Subcutaneous abdominal adipose tissue (tissue), 5 donors: ENCODE measurements around the gene LARGE1.

Source experiments
- H3K27ac ChIP-seq: one replicate; pipeline ENCODE4 v1.7.0; 2013; ENCODE audit warnings: low read depth, mild to moderate bottlenecking, inconsistent platforms, low read length, moderate library complexity
- H3K27me3 ChIP-seq, 5 donors: one replicate each; pipeline ENCODE4 v1.7.0; 2013; ENCODE audit warnings: low read length in 5 of 5, inconsistent platforms in 1 of 5; ENCODE audit not compliant: control insufficient read depth in 5 of 5, insufficient read depth in 4 of 5
- H3K36me3 ChIP-seq, 5 donors: one replicate each; pipeline ENCODE4 v1.7.0; 2013; ENCODE audit warnings: low read length in 5 of 5; ENCODE audit not compliant: control insufficient read depth in 5 of 5, insufficient read depth in 5 of 5
- H3K4me1 ChIP-seq, 5 donors: one replicate each; pipeline ENCODE4 v1.7.0; 2013; ENCODE audit warnings: low read length in 5 of 5, mild to moderate bottlenecking in 3 of 5, moderate library complexity in 1 of 5; ENCODE audit not compliant: control insufficient read depth in 5 of 5, insufficient read depth in 5 of 5
- H3K4me3 ChIP-seq, 5 donors: one replicate each; pipeline ENCODE4 v1.7.0; 2013; ENCODE audit warnings: low read length in 5 of 5, low read depth in 1 of 5
- H3K9ac ChIP-seq, 5 donors: one replicate each; pipeline ENCODE4 v1.7.0; 2013; ENCODE audit warnings: low read length in 5 of 5, mild to moderate bottlenecking in 4 of 5, moderate library complexity in 3 of 5
- H3K9me3 ChIP-seq, 5 donors: one replicate each; pipeline ENCODE4 v1.7.0; 2013; ENCODE audit warnings: low read length in 5 of 5; ENCODE audit not compliant: control insufficient read depth in 5 of 5
- donor health status: healthy.
- donor health status: healthy.
- donor health status: healthy.
- donor health status: healthy.
- donor health status: healthy.

Gene LARGE1

GRCh38 chr22:33593818-33594217 lies 326.5 kb downstream of the LARGE1 start:
- Histone ChIP-seq H3K9ac (no peak overlapping the region), H3K27ac (no peak overlapping the region), H3K36me3 (no peaks in the 10 kb centered on the region), H3K9me3 (no peaks in the 10 kb centered on the region), H3K27me3 (no peaks in the 10 kb centered on the region), H3K4me3 (no peak overlapping the region), H3K4me1 (no peaks in the 10 kb centered on the region)

- Histone ChIP-seq H3K27me3 (no peaks in the 10 kb centered on the region), H3K36me3 (no peaks in the 10 kb centered on the region), H3K9me3 (no peaks in the 10 kb centered on the region), H3K4me3 (no peak overlapping the region), H3K4me1 (no peaks in the 10 kb centered on the region), H3K9ac (no peak overlapping the region), H3K27ac (no peak overlapping the region)
Observed at GRCh38 chr22:33591946-33592345, 328.3 kb downstream of the LARGE1 start.

GRCh38 chr22:33589297-33589696 lies 331.0 kb downstream of the LARGE1 start:
- H3K4me3 ChIP-seq: no peak overlapping the region
- no peaks in the 10 kb centered on the region for H3K36me3 ChIP-seq
- no peaks in the 10 kb centered on the region for H3K4me1 ChIP-seq
- no peak overlapping the region for H3K27ac ChIP-seq
- no peaks in the 10 kb centered on the region for H3K27me3 ChIP-seq
- no peaks in the 10 kb centered on the region for H3K9me3 ChIP-seq
- no peak overlapping the region for H3K9ac ChIP-seq

GRCh38 chr22:33588860-33589259 lies 331.4 kb downstream of the LARGE1 start:
- Histone ChIP-seq H3K36me3 (no peaks in the 10 kb centered on the region), H3K4me1 (no peaks in the 10 kb centered on the region), H3K27ac (no peak overlapping the region), H3K27me3 (no peaks in the 10 kb centered on the region), H3K4me3 (no peak overlapping the region), H3K9me3 (no peaks in the 10 kb centered on the region), H3K9ac (no peak overlapping the region)

- no peak overlapping the region for H3K27ac ChIP-seq
- H3K4me1 ChIP-seq: peaks cover 0 to 5% (median 0%) of the 10 kb centered on the region in 5 donors
- no peaks in the 10 kb centered on the region for H3K36me3 ChIP-seq
- H3K9me3 ChIP-seq: no peaks in the 10 kb centered on the region
- H3K4me3 ChIP-seq: no peak overlapping the region
- no peaks in the 10 kb centered on the region for H3K27me3 ChIP-seq
- no peak overlapping the region for H3K9ac ChIP-seq
Observed at GRCh38 chr22:33584152-33584551, 336.1 kb downstream of the LARGE1 start.

GRCh38 chr22:33582822-33583400 lies 337.4 kb downstream of the LARGE1 start:
- Histone ChIP-seq H3K36me3 (no peaks in the 10 kb centered on the region), H3K9me3 (no peaks in the 10 kb centered on the region), H3K27ac (no peak overlapping the region), H3K4me3 (no peak overlapping the region), H3K9ac (no peak overlapping the region), H3K27me3 (no peaks in the 10 kb centered on the region), H3K4me1 (peaks cover 0 to 5% (median 3%) of the 10 kb centered on the region in 5 donors)

- H3K9ac ChIP-seq: no peak overlapping the region
- no peak overlapping the region for H3K27ac ChIP-seq
- H3K9me3 ChIP-seq: no peaks in the 10 kb centered on the region
- H3K4me1 ChIP-seq: peaks cover 0 to 5% (median 3%) of the 10 kb centered on the region in 5 donors
- no peak overlapping the region for H3K4me3 ChIP-seq
- no peaks in the 10 kb centered on the region for H3K27me3 ChIP-seq
- no peaks in the 10 kb centered on the region for H3K36me3 ChIP-seq
Observed at GRCh38 chr22:33580310-33580709, 340.0 kb downstream of the LARGE1 start.

GRCh38 chr22:33579448-33580093 lies 340.7 kb downstream of the LARGE1 start:
- Histone ChIP-seq H3K4me1 (peaks cover 0 to 5% (median 3%) of the 10 kb centered on the region in 5 donors), H3K27ac (no peak overlapping the region), H3K9me3 (no peaks in the 10 kb centered on the region), H3K36me3 (no peaks in the 10 kb centered on the region), H3K4me3 (no peak overlapping the region), H3K27me3 (no peaks in the 10 kb centered on the region), H3K9ac (no peak overlapping the region)

GRCh38 chr22:33578752-33579151 lies 341.5 kb downstream of the LARGE1 start:
- Histone ChIP-seq H3K4me1 (peaks cover 0 to 5% (median 3%) of the 10 kb centered on the region in 5 donors), H3K36me3 (no peaks in the 10 kb centered on the region), H3K27ac (no peak overlapping the region)

GRCh38 chr22:33577862-33578411 lies 342.3 kb downstream of the LARGE1 start:
- peaks cover 0 to 5% (median 3%) of the 10 kb centered on the region in 5 donors for H3K4me1 ChIP-seq
- no peaks in the 10 kb centered on the region for H3K9me3 ChIP-seq
- no peak overlapping the region for H3K9ac ChIP-seq
- H3K27ac ChIP-seq: no peak overlapping the region
- no peaks in the 10 kb centered on the region for H3K36me3 ChIP-seq
- H3K4me3 ChIP-seq: no peak overlapping the region
- H3K27me3 ChIP-seq: no peaks in the 10 kb centered on the region

More at GRCh38 chr22:33578752-33579151, 341.5 kb downstream of the LARGE1 start:
- H3K9ac ChIP-seq: no peak overlapping the region
- H3K9me3 ChIP-seq: no peaks in the 10 kb centered on the region
- no peak overlapping the region for H3K4me3 ChIP-seq
- no peaks in the 10 kb centered on the region for H3K27me3 ChIP-seq
